Heart right ventricle (tissue), 16 donors: ENCODE data around the gene RAB40B. TPM values are rescaled to one million over a fixed set of nuclear protein-coding genes. Genes with fewer than 3 reads are reported as not detected.

Source experiments
- ATAC-seq, 8 donors: fragments of 200-7000 bp; cut with Tn5 transposase; one replicate each; pipeline ENCODE4 v1.9.1; 2020; ENCODE audit warnings: mild to moderate bottlenecking in 8 of 8, moderate library complexity in 8 of 8, moderate number of reproducible peaks in 1 of 8
- DNase-seq, 2 donors: peaks; one replicate each; pipeline ENCODE4 v3.0.0-alpha.2; 2020
- H3K27ac ChIP-seq, 10 donors: fragments of 200-600 bp; sonication (generic) in 2 of 10; one replicate each; pipeline versions ENCODE4 v1.5.0 to v1.8.0; 2020 to 2022; ENCODE audit warnings: mild to moderate bottlenecking in 3 of 10
- H3K27me3 ChIP-seq, 7 donors: fragments of 200-600 bp; one replicate each; pipeline ENCODE4 v1.8.0; 2021 to 2022; ENCODE audit warnings: mild to moderate bottlenecking in 2 of 7
- H3K36me3 ChIP-seq, 9 donors: fragments of 200-600 bp; sonication (generic) in 1 of 9; one replicate each; pipeline versions ENCODE4 v1.5.0 to v1.8.0; 2020 to 2022; ENCODE audit warnings: mild to moderate bottlenecking in 2 of 9
- H3K4me1 ChIP-seq, 9 donors: fragments of 200-600 bp; sonication (generic) in 1 of 9; one replicate each; pipeline versions ENCODE4 v1.5.0 to v1.8.0; 2020 to 2022; ENCODE audit warnings: mild to moderate bottlenecking in 4 of 9
- H3K4me3 ChIP-seq, 10 donors: fragments of 200-600 bp; sonication (generic) in 2 of 10; one replicate each; pipeline versions ENCODE4 v1.5.0 to v1.8.0; 2020 to 2022; ENCODE audit warnings: mild to moderate bottlenecking in 7 of 10, moderate library complexity in 2 of 10
- H3K9me3 ChIP-seq, 11 donors: fragments of 200-600 bp in 10 of 11; sonication (generic) in 2 of 11; one replicate each; pipeline versions ENCODE4 v1.5.0 to v1.8.0; 2013 to 2022; ENCODE audit warnings: mild to moderate bottlenecking in 2 of 11, control low read depth in 1 of 11, moderate library complexity in 1 of 11
- CTCF ChIP-seq, 9 donors: fragments of 200-600 bp; sonication (generic) in 2 of 9; IDR thresholded peaks; one replicate each; pipeline versions ENCODE4 v1.5.0 to v1.8.0; 2021 to 2022; ENCODE audit warnings: antibody characterized with exemption in 9 of 9, mild to moderate bottlenecking in 5 of 9, moderate library complexity in 1 of 9
- WGBS, 2 donors: extraction: QIAGEN DNeasy Blood & Tissue Kit; methylation state at CpG; one replicate each; pipeline ENCODE4 v1.1.7; 2013; ENCODE audit warnings: inconsistent platforms in 1 of 2; 5-methylcytosine and 5-hydroxymethylcytosine counted together
- intact Hi-C, 10 donors: fragments of 100-400 bp; cut with DNase I; formaldehyde crosslinking; loops; one replicate each; pipeline versions ENCODE4 v1.11.1 to v1.14.2; 2022
- polyA plus RNA-seq, 2 donors: library from polyadenylated mRNA; stranded (reverse); fragments of 200-250 nt; gene quantifications; one replicate each; pipeline ENCODE4 v1.2.3, GENCODE V29; 2013
- total RNA-seq, 10 donors: library from RNA; stranded (reverse); fragmentation: NEBNext Ultra II Directional in 3 of 10; extraction: Animal tissue kit (Norgen Biotek cat#: 25700) in 3 of 10; gene quantifications; one replicate each; pipeline versions ENCODE4 v1.2.1 to v1.2.4, GENCODE V29; 2021 to 2023
- donor health status: Arrhythmogenic right ventricular cardiomyopathy.
- donor health status: ischemic (EF 13 %, LVEDD 7.1; RV severe dilation, severe dysfunction).
- donor health status: healthy with polysubstance abuse.
- donor health status: DM: no; HTN: yes; CAD: no.
- donor health status: DM: no; HTN: no; CAD: no.
- donor health status: ischemic (EF 25% LVEDD 6.9; RV normal size, moderate dysfunction).
- donor health status: ischemic (EF 25% LVEDD 5.7; RV mildly dilated, moderate dysfunction).
- donor health status: healthy.
- donor health status: DM: yes; HTN: yes; CAD: no.
- donor health status: Ischemic cardiomyopathy.
- donor health status: ischemic (EF 35%, LVEDD 5.7; RV mildly dilated, moderate dysfunction).
- donor health status: nonischemic (EF 11% LVEDD 7.7; RV severe dilation, severe dysfunction).
- donor health status: DM: yes; HTN: yes; CAD: no.
- donor health status: PGD.
- donor health status: ischemic (EF 29% LVEDD 5.4; RV normal size, mild dysfunction).
- donor health status: nonischemic (EF 23%, LVEDD 6.1; RV moderate dilation, normal function).

RAB40B gene
- total and polyA plus RNA-seq, 12 donors: 8.0 to 42.4 (median 20.4) TPM

- H3K27ac ChIP-seq: peak overlapping the region in 1 of 10 donors; percentile 13
- H3K4me3 ChIP-seq: no peak overlapping the region
- intact Hi-C loops: no loop called here
- peaks cover 0 to 24% (median 8%) of the 10 kb centered on the region in 9 donors for H3K4me1 ChIP-seq
- TF ChIP-seq CTCF (IDR thresholded peaks at IDR 0.05): no peak
- peaks cover 0 to 68% (median 23%) of the 10 kb centered on the region in 9 donors for H3K36me3 ChIP-seq
- no peak for ATAC-seq
- no peaks in the 10 kb centered on the region for H3K9me3 ChIP-seq
- WGBS, 2 donors: 68 to 71% methylated on average over 21 of the region's 21 CpGs
- DNase-seq: no peak
- no peaks in the 10 kb centered on the region for H3K27me3 ChIP-seq
Measured at GRCh38 chr17:82611140-82612058, 87.1 kb downstream of the RAB40B start.

- ATAC-seq (no peak), DNase-seq (no peak)
- Histone ChIP-seq H3K9me3 (no peaks in the 10 kb centered on the region), H3K4me1 (peaks cover 0 to 24% (median 8%) of the 10 kb centered on the region in 9 donors), H3K27ac (peak overlapping the region in 2 of 10 donors; percentile 25 to 26), H3K27me3 (no peaks in the 10 kb centered on the region), H3K36me3 (peaks cover 0 to 68% (median 7%) of the 10 kb centered on the region in 9 donors), H3K4me3 (no peak overlapping the region)
- intact Hi-C loops: no loop called here
- no peak for TF ChIP-seq CTCF (IDR thresholded peaks at IDR 0.05)
- 93 to 96% methylated on average over 4 of the region's 4 CpGs for WGBS, 2 donors
Measured at GRCh38 chr17:82609655-82610054, 88.8 kb downstream of the RAB40B start.

GRCh38 chr17:82608816-82609215, 89.7 kb downstream of the RAB40B start:
- no peak for TF ChIP-seq CTCF (IDR thresholded peaks at IDR 0.05)
- ATAC-seq (no peak), DNase-seq (no peak)
- peaks cover 0 to 68% (median 7%) of the 10 kb centered on the region in 9 donors for H3K36me3 ChIP-seq
- no peaks in the 10 kb centered on the region for H3K9me3 ChIP-seq
- H3K27me3 ChIP-seq: no peaks in the 10 kb centered on the region
- 75 to 84% methylated on average over 5 of the region's 5 CpGs for WGBS, 2 donors
- peaks cover 0 to 32% (median 16%) of the 10 kb centered on the region in 9 donors for H3K4me1 ChIP-seq
- intact Hi-C loops: no loop called here
- no peak overlapping the region for H3K4me3 ChIP-seq
- H3K27ac ChIP-seq: peak overlapping the region in 1 of 10 donors; percentile 26

- WGBS, 2 donors: 85 to 86% methylated on average over 16 of the region's 16 CpGs
- ATAC-seq (no peak), DNase-seq (no peak)
- no peak for TF ChIP-seq CTCF (IDR thresholded peaks at IDR 0.05)
- no peaks in the 10 kb centered on the region for H3K27me3 ChIP-seq
- intact Hi-C loops: no loop called here
- H3K4me3 ChIP-seq: no peak overlapping the region
- H3K4me1 ChIP-seq: peaks cover 0 to 35% (median 21%) of the 10 kb centered on the region in 9 donors
- H3K27ac ChIP-seq: no peak overlapping the region
- H3K36me3 ChIP-seq: peaks cover 0 to 82% (median 28%) of the 10 kb centered on the region in 9 donors
- no peaks in the 10 kb centered on the region for H3K9me3 ChIP-seq
Measured at GRCh38 chr17:82605939-82606600, 92.4 kb downstream of the RAB40B start.
